SK-N-SH treated with all-trans-retinoic acid at 6 μM for 48 hours (cell line): ENCODE measurements around the gene APPBP2.

Experiments
- ATAC-seq: fragments of 200-7000 bp; cut with Tn5 transposase; 3 replicates; pipeline ENCODE4 v1.9.1; 2020; ENCODE audit warnings: mild to moderate bottlenecking, moderate library complexity
- BACH2 ChIP-seq: fragments of 250-450 bp; sonication (Bioruptor Pico); IDR thresholded peaks from 2 replicates; pipeline ENCODE4 v1.9.0; 2021; ENCODE audit warnings: mild to moderate bottlenecking, borderline replicate concordance
- CSDC2 ChIP-seq: fragments of 250-450 bp; sonication (Bioruptor Pico); IDR thresholded peaks from 2 replicates; pipeline ENCODE4 v1.5.0; 2020; ENCODE audit warnings: mild to moderate bottlenecking, moderate library complexity
- ESRRG ChIP-seq: fragments of 250-450 bp; sonication (Bioruptor Pico); IDR thresholded peaks from 2 replicates; pipeline ENCODE4 v1.6.1; 2021; ENCODE audit warnings: mild to moderate bottlenecking
- GLIS3 ChIP-seq: fragments of 250-450 bp; sonication (Bioruptor Pico); IDR thresholded peaks from 2 replicates; pipeline ENCODE4 v1.5.0; 2020; ENCODE audit warnings: mild to moderate bottlenecking, moderate library complexity
- ISL1 ChIP-seq: fragments of 250-450 bp; sonication (Bioruptor Pico); IDR thresholded peaks from 2 replicates; pipeline ENCODE4 v2.1.2; 2022; ENCODE audit warnings: mild to moderate bottlenecking, moderate library complexity
- PPARA ChIP-seq: fragments of 250-450 bp; sonication (Bioruptor Pico); IDR thresholded peaks from 2 replicates; pipeline ENCODE4 v1.5.0; 2020; ENCODE audit warnings: mild to moderate bottlenecking, borderline replicate concordance
- RARB ChIP-seq: fragments of 250-450 bp; sonication (Bioruptor Pico); IDR thresholded peaks from 2 replicates; pipeline ENCODE4 v1.8.0; 2021; ENCODE audit warnings: mild to moderate bottlenecking, moderate library complexity
- SNAI2 ChIP-seq: fragments of 250-450 bp; sonication (Bioruptor Pico); IDR thresholded peaks from 2 replicates; pipeline ENCODE4 v1.5.0; 2020; ENCODE audit warnings: mild to moderate bottlenecking, moderate library complexity
- TCF4 ChIP-seq: fragments of 250-450 bp; sonication (Bioruptor Pico); IDR thresholded peaks from 2 replicates; pipeline ENCODE4 v1.8.0; 2021; ENCODE audit warnings: mild to moderate bottlenecking, moderate library complexity, borderline replicate concordance
- TOX ChIP-seq: fragments of 250-450 bp; sonication (Bioruptor Pico); IDR thresholded peaks from 2 replicates; pipeline ENCODE4 v1.8.0; 2021; ENCODE audit warnings: mild to moderate bottlenecking, moderate library complexity, borderline replicate concordance
- ZC3H10 ChIP-seq: fragments of 250-450 bp; sonication (Bioruptor Pico); IDR thresholded peaks from 2 replicates; pipeline ENCODE4 v1.5.1; 2021; ENCODE audit warnings: mild to moderate bottlenecking, moderate library complexity
- ZFP3 ChIP-seq: fragments of 250-450 bp; sonication (Bioruptor Pico); IDR thresholded peaks from 2 replicates; pipeline ENCODE4 v1.5.0; 2020; ENCODE audit warnings: mild to moderate bottlenecking, moderate library complexity
- ZFP30 ChIP-seq: fragments of 450-650 bp; formaldehyde crosslinking; IDR thresholded peaks from 2 replicates; pipeline ENCODE4 v1.5.0; 2022; ENCODE audit warnings: mild to moderate bottlenecking, moderate library complexity
- ZNF565 ChIP-seq: fragments of 450-650 bp; formaldehyde crosslinking; conservative IDR thresholded peaks from 2 replicates; pipeline ENCODE4 v1.5.0; 2020; ENCODE audit warnings: low read depth, mild to moderate bottlenecking, moderate library complexity
- ZNF70 ChIP-seq: fragments of 450-650 bp; formaldehyde crosslinking; IDR thresholded peaks from 2 replicates; pipeline ENCODE4 v1.5.0; 2020; ENCODE audit warnings: mild to moderate bottlenecking, moderate library complexity
- ZNF8 ChIP-seq: fragments of 450-650 bp; formaldehyde crosslinking; IDR thresholded peaks from 2 replicates; pipeline ENCODE4 v1.5.0; 2020; ENCODE audit warnings: mild to moderate bottlenecking, moderate library complexity
- TF ChIP-seq, protein P1 (sequence below): fragments of 250-450 bp; sonication (Bioruptor Pico); IDR thresholded peaks from 2 replicates; pipeline ENCODE4 v1.5.1; 2021; ENCODE audit warnings: mild to moderate bottlenecking, moderate library complexity
- TF ChIP-seq, protein P2 (sequence below): fragments of 250-450 bp; sonication (Bioruptor Pico); IDR thresholded peaks from 2 replicates; pipeline ENCODE4 v1.5.0; 2020; ENCODE audit warnings: mild to moderate bottlenecking, moderate library complexity
- TF ChIP-seq, protein P3 (sequence below): fragments of 250-450 bp; sonication (Bioruptor Pico); IDR thresholded peaks from 2 replicates; pipeline ENCODE4 v1.5.1; 2020; ENCODE audit warnings: low read depth, mild to moderate bottlenecking, moderate library complexity
- TF ChIP-seq, protein P4 (sequence below): fragments of 250-450 bp; sonication (Bioruptor Pico); IDR thresholded peaks from 2 replicates; pipeline ENCODE4 v1.8.0; 2020; ENCODE audit warnings: mild to moderate bottlenecking, moderate library complexity, borderline replicate concordance

The APPBP2 gene

DNA sequence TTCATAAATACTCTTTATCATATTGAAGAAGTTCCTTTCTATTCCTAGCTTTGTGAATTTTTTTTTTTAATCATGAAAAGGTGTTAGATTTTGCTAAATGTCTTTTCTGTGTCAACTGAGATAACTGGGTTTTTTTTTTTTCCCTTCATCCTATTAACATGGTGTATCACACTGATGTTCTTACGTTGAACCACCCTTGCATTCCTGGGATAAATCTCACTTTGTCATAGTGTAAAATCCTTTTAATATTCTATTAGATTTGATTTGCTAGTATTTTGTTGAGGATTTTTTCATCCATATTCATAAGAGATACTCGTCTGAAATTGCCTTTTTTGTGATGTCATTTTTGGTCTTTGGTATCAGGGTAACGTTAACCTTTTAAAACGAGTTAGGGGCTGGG lies 54.6 kb downstream of the APPBP2 start:
- ATAC-seq, result no peak
- TF ChIP-seq PPARA (no peak), ZFP30 (CRISPR knock-in tag) (no peak), ZC3H10 (CRISPR knock-in tag) (no peak)

DNA sequence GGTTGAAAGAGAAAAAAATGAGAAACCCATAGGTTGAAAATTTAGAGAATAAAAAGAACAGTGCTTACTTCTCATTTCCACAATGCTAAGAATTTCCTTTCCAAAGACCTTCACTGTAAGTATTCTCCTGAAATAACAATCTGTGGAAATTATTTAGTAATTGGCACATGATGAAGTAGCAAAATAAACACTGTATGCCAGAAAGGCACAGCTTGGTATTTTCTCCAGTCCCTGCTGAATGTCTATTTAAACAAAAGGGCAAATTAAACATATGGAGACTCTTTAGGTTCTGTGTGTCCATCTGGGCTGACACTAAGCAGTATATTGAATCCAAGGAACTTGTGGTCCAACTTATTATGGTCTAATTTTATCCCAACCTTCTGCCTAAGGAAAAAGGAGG lies 57.7 kb downstream of the APPBP2 start:
- ATAC-seq, result no peak
- TF ChIP-seq, protein P1, sequence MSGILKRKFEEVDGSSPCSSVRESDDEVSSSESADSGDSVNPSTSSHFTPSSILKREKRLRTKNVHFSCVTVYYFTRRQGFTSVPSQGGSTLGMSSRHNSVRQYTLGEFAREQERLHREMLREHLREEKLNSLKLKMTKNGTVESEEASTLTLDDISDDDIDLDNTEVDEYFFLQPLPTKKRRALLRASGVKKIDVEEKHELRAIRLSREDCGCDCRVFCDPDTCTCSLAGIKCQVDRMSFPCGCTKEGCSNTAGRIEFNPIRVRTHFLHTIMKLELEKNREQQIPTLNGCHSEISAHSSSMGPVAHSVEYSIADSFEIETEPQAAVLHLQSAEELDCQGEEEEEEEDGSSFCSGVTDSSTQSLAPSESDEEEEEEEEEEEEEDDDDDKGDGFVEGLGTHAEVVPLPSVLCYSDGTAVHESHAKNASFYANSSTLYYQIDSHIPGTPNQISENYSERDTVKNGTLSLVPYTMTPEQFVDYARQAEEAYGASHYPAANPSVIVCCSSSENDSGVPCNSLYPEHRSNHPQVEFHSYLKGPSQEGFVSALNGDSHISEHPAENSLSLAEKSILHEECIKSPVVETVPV (CRISPR knock-in tag), result no peak
- TF ChIP-seq, protein P2, sequence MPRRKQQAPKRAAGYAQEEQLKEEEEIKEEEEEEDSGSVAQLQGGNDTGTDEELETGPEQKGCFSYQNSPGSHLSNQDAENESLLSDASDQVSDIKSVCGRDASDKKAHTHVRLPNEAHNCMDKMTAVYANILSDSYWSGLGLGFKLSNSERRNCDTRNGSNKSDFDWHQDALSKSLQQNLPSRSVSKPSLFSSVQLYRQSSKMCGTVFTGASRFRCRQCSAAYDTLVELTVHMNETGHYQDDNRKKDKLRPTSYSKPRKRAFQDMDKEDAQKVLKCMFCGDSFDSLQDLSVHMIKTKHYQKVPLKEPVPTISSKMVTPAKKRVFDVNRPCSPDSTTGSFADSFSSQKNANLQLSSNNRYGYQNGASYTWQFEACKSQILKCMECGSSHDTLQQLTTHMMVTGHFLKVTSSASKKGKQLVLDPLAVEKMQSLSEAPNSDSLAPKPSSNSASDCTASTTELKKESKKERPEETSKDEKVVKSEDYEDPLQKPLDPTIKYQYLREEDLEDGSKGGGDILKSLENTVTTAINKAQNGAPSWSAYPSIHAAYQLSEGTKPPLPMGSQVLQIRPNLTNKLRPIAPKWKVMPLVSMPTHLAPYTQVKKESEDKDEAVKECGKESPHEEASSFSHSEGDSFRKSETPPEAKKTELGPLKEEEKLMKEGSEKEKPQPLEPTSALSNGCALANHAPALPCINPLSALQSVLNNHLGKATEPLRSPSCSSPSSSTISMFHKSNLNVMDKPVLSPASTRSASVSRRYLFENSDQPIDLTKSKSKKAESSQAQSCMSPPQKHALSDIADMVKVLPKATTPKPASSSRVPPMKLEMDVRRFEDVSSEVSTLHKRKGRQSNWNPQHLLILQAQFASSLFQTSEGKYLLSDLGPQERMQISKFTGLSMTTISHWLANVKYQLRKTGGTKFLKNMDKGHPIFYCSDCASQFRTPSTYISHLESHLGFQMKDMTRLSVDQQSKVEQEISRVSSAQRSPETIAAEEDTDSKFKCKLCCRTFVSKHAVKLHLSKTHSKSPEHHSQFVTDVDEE (CRISPR knock-in tag), result no peak
- 0 out of 2 replicates have a peak, but pooled peaks have one; percentile 14 for TF ChIP-seq ISL1 (CRISPR knock-in tag)

DNA sequence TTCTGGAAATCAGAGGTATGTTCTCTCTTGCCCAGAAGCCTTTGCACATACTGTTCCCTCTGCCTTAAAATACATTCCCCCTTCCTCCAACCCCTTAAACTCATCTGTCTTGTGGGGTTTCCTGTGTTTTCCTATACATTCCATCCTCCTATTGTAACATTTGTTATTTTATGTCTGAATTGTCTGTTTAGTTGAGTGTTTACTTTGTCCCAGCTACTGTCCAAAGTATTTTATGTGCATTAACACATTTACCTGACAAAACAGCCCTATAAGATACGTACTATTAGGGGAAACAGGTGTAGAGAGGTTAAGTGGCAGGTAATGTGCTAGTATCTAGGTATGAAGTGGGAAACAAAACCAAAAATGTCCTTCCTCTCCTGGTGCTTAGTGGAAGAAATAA lies 61.7 kb downstream of the APPBP2 start:
- TF ChIP-seq SNAI2 (CRISPR knock-in tag) (no peak), TCF4 (CRISPR knock-in tag) (no peak), CSDC2 (no peak), ISL1 (CRISPR knock-in tag) (no peak), BACH2 (CRISPR knock-in tag) (no peak), ZFP3 (no peak), ZNF70 (no peak), RARB (no peak), ESRRG (CRISPR knock-in tag) (no peak), GLIS3 (CRISPR knock-in tag) (no peak), ZNF8 (CRISPR knock-in tag) (no peak), PPARA (no peak), ZNF565 (no peak)
- TF ChIP-seq, protein P3, sequence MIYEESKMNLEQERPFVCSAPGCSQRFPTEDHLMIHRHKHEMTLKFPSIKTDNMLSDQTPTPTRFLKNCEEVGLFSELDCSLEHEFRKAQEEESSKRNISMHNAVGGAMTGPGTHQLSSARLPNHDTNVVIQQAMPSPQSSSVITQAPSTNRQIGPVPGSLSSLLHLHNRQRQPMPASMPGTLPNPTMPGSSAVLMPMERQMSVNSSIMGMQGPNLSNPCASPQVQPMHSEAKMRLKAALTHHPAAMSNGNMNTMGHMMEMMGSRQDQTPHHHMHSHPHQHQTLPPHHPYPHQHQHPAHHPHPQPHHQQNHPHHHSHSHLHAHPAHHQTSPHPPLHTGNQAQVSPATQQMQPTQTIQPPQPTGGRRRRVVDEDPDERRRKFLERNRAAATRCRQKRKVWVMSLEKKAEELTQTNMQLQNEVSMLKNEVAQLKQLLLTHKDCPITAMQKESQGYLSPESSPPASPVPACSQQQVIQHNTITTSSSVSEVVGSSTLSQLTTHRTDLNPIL, result no peak
- ATAC-seq, result no peak

DNA sequence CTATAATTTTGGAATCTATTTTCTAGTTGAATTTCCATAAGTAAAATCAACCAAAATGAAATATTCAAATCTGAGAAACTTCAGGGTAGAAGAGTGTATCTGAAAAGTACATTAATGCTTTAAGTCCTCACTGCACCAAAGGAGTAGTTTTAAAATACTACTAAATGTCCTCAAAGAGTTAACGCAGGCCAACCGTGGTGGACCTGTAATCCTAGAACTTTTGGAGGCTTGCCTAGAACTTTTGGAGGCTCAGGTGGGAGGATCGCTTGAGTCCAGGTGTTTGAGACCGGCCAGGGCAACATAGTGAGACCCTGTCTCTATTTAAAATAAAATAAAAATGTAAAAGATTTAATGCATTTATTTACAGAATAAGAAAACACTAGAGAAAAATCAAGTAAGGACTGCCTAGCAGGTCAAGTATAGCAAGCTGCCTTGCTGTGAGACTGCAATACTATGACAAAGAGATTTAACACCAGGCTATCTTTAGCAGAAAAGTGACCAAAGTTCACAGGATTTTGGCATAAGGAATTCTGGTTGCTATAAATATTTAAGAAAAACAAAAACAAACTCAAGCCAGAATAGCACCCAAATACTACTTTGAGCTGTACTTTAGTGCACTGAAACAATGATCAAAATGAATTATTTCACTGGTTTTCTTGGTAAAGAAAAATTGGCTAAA lies 62.7 kb downstream of the APPBP2 start:
- TF ChIP-seq, protein P4, sequence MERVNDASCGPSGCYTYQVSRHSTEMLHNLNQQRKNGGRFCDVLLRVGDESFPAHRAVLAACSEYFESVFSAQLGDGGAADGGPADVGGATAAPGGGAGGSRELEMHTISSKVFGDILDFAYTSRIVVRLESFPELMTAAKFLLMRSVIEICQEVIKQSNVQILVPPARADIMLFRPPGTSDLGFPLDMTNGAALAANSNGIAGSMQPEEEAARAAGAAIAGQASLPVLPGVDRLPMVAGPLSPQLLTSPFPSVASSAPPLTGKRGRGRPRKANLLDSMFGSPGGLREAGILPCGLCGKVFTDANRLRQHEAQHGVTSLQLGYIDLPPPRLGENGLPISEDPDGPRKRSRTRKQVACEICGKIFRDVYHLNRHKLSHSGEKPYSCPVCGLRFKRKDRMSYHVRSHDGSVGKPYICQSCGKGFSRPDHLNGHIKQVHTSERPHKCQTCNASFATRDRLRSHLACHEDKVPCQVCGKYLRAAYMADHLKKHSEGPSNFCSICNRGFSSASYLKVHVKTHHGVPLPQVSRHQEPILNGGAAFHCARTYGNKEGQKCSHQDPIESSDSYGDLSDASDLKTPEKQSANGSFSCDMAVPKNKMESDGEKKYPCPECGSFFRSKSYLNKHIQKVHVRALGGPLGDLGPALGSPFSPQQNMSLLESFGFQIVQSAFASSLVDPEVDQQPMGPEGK (CRISPR knock-in tag), result no peak
- no peak for TF ChIP-seq SNAI2 (CRISPR knock-in tag)
- TF ChIP-seq ZNF8 (CRISPR knock-in tag), result no peak
- TF ChIP-seq, protein P2 (CRISPR knock-in tag), result no peak
- TF ChIP-seq RARB, result no peak
- TF ChIP-seq ZC3H10 (CRISPR knock-in tag), result no peak
- TF ChIP-seq, protein P3, result no peak
- TF ChIP-seq ZFP30 (CRISPR knock-in tag), result no peak
- TF ChIP-seq ZFP3, result no peak
- TF ChIP-seq TOX, result no peak
- no peak for TF ChIP-seq ESRRG (CRISPR knock-in tag)
- ATAC-seq, result no peak
